ENCODE data around the gene MAU2. TPM values are rescaled to one million over a fixed set of nuclear protein-coding genes. Genes with fewer than 3 reads are reported as not detected.

Gene MAU2
- total RNA-seq, 1 donor from 2014 or later: 69.7 TPM

- no peaks in the 10 kb centered on the region for H3K27me3 ChIP-seq (ENCODE audit: low read depth)
- no peak overlapping the region for H3K27ac ChIP-seq
- no peak for DNase-seq
- no peak overlapping the region for H3K4me3 ChIP-seq
- H3K4me1 ChIP-seq: no peaks in the 10 kb centered on the region
- ATAC-seq: no peak
- TF ChIP-seq, protein P1, sequence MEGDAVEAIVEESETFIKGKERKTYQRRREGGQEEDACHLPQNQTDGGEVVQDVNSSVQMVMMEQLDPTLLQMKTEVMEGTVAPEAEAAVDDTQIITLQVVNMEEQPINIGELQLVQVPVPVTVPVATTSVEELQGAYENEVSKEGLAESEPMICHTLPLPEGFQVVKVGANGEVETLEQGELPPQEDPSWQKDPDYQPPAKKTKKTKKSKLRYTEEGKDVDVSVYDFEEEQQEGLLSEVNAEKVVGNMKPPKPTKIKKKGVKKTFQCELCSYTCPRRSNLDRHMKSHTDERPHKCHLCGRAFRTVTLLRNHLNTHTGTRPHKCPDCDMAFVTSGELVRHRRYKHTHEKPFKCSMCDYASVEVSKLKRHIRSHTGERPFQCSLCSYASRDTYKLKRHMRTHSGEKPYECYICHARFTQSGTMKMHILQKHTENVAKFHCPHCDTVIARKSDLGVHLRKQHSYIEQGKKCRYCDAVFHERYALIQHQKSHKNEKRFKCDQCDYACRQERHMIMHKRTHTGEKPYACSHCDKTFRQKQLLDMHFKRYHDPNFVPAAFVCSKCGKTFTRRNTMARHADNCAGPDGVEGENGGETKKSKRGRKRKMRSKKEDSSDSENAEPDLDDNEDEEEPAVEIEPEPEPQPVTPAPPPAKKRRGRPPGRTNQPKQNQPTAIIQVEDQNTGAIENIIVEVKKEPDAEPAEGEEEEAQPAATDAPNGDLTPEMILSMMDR (IDR thresholded peaks at IDR 0.05): no peak
- peaks cover 65% of the 10 kb centered on the region for H3K36me3 ChIP-seq
- no peaks in the 10 kb centered on the region for H3K9me3 ChIP-seq
- intact Hi-C loops (cut with DNase I): no loop called here
Observed at GRCh38 chr19:19297759-19298158, 22.9 kb upstream of the MAU2 start.

GRCh38 chr19:19300613-19301012 is 20.0 kb upstream of the MAU2 start:
- H3K9me3 ChIP-seq: no peaks in the 10 kb centered on the region
- TF ChIP-seq, protein P1 (IDR thresholded peaks at IDR 0.05): no peak
- H3K4me1 ChIP-seq: no peaks in the 10 kb centered on the region
- H3K27ac ChIP-seq: no peak overlapping the region
- intact Hi-C loops (cut with DNase I): no loop called here
- ATAC-seq (no peak), DNase-seq (no peak)
- no peaks in the 10 kb centered on the region for H3K27me3 ChIP-seq (ENCODE audit: low read depth)
- no peak overlapping the region for H3K4me3 ChIP-seq
- H3K36me3 ChIP-seq: peaks cover 65% of the 10 kb centered on the region

DNA sequence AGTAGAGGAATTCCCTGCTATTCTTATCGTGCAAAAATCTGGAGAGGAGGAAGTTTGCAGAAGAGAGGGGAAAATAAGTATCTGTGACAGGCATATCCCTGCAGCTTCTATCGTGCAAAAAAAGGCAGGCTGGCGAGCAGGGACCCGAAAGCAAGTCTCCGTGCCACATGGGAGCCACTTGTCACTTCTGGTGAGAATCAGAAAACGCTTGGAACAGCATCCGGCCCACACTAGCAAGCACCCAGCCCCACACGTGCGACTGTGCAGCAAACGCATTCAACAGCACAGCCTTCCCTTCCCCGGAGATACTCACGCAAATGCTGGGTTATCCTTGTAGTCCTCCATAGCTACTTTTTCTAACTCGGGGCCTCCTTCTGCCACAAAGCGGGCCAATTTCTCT is 17.2 kb upstream of the MAU2 start:
- H3K4me3 ChIP-seq: no peak overlapping the region
- TF ChIP-seq, protein P1 (IDR thresholded peaks at IDR 0.05): no peak
- intact Hi-C loops (cut with DNase I): no loop called here

GRCh38 chr19:19304186-19304965 is 16.3 kb upstream of the MAU2 start:
- intact Hi-C loops (cut with DNase I): no loop called here
- Histone ChIP-seq H3K36me3 (peaks cover 94% of the 10 kb centered on the region), H3K9me3 (no peaks in the 10 kb centered on the region), H3K4me3 (no peak overlapping the region), H3K27me3 (ENCODE audit: low read depth) (no peaks in the 10 kb centered on the region), H3K27ac (no peak overlapping the region), H3K4me1 (no peaks in the 10 kb centered on the region)
- no peak for ATAC-seq
- DNase-seq: no peak
- TF ChIP-seq, protein P1 (IDR thresholded peaks at IDR 0.05): no peak

More for the DNA sequence above, 17.2 kb upstream of the MAU2 start:
- Histone ChIP-seq H3K27ac (no peak overlapping the region), H3K36me3 (peaks cover 85% of the 10 kb centered on the region), H3K4me1 (no peaks in the 10 kb centered on the region), H3K27me3 (ENCODE audit: low read depth) (no peaks in the 10 kb centered on the region), H3K9me3 (no peaks in the 10 kb centered on the region)
- no peak for ATAC-seq
- no peak for DNase-seq

GRCh38 chr19:19305066-19305465 is 15.6 kb upstream of the MAU2 start:
- intact Hi-C loops (cut with DNase I): no loop called here
- no peaks in the 10 kb centered on the region for H3K27me3 ChIP-seq (ENCODE audit: low read depth)
- H3K36me3 ChIP-seq: peaks cover 99% of the 10 kb centered on the region

More at GRCh38 chr19:19305066-19305465, 15.6 kb upstream of the MAU2 start:
- no peak overlapping the region for H3K4me3 ChIP-seq
- DNase-seq (no peak), ATAC-seq (no peak)
- no peaks in the 10 kb centered on the region for H3K4me1 ChIP-seq
- TF ChIP-seq, protein P1 (IDR thresholded peaks at IDR 0.05): no peak
- no peaks in the 10 kb centered on the region for H3K9me3 ChIP-seq
- H3K27ac ChIP-seq: no peak overlapping the region
